ENCODE results near the gene SLC6A1.

GRCh38 chr3:11014752-11015151, 22.2 kb downstream of the SLC6A1 start:
- TF ChIP-seq NPAS2 (CRISPR knock-in tag; IDR thresholded peaks at IDR 0.05; ENCODE audit: borderline replicate concordance): no peak
- no peak for TF ChIP-seq ZBTB26 (CRISPR knock-in tag; IDR thresholded peaks at IDR 0.05; ENCODE audit: borderline replicate concordance)
- TF ChIP-seq ZNF121 (CRISPR knock-in tag; IDR thresholded peaks at IDR 0.05): no peak
- no peak for TF ChIP-seq ZFP36 (IDR thresholded peaks at IDR 0.05; ENCODE audit: borderline replicate concordance, low read depth, low read length, partially characterized antibody)
- no peak for TF ChIP-seq MEF2D (CRISPR knock-in tag; IDR thresholded peaks at IDR 0.05)
- TF ChIP-seq RFXAP (CRISPR knock-in tag; IDR thresholded peaks at IDR 0.05; ENCODE audit: borderline replicate concordance): no peak
- TF ChIP-seq ZNF432 (CRISPR knock-in tag; IDR thresholded peaks at IDR 0.05; ENCODE audit: borderline replicate concordance): no peak
- TF ChIP-seq, protein P1, sequence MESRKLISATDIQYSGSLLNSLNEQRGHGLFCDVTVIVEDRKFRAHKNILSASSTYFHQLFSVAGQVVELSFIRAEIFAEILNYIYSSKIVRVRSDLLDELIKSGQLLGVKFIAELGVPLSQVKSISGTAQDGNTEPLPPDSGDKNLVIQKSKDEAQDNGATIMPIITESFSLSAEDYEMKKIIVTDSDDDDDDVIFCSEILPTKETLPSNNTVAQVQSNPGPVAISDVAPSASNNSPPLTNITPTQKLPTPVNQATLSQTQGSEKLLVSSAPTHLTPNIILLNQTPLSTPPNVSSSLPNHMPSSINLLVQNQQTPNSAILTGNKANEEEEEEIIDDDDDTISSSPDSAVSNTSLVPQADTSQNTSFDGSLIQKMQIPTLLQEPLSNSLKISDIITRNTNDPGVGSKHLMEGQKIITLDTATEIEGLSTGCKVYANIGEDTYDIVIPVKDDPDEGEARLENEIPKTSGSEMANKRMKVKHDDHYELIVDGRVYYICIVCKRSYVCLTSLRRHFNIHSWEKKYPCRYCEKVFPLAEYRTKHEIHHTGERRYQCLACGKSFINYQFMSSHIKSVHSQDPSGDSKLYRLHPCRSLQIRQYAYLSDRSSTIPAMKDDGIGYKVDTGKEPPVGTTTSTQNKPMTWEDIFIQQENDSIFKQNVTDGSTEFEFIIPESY (CRISPR knock-in tag; IDR thresholded peaks at IDR 0.05): no peak
- TF ChIP-seq TBP (CRISPR knock-in tag; IDR thresholded peaks at IDR 0.05): no peak
- no peak for TF ChIP-seq THAP9 (CRISPR knock-in tag; IDR thresholded peaks at IDR 0.05; ENCODE audit: borderline replicate concordance)
- no peak for TF ChIP-seq ZNF18 (CRISPR knock-in tag; IDR thresholded peaks at IDR 0.05; ENCODE audit: insufficient replicate concordance)
- no peak for TF ChIP-seq EP300 (IDR thresholded peaks at IDR 0.05; ENCODE audit: low read depth in 2 of 2, low read length in 2 of 2)
- no peak for TF ChIP-seq EP300 (CRISPR knock-in tag; IDR thresholded peaks at IDR 0.05; ENCODE audit: borderline replicate concordance)
- TF ChIP-seq NR1H2 (CRISPR knock-in tag; IDR thresholded peaks at IDR 0.05; ENCODE audit: borderline replicate concordance, low read depth): no peak

Data from HepG2 (cell line).